Caco-2 (cell line): Measurements from ENCODE around the gene PA2G4. TPM values are rescaled to one million over a fixed set of nuclear protein-coding genes. Genes with fewer than 3 reads are reported as not detected.

Experiments
- BruUV-seq: library from RNA; stranded (reverse); fragments of 400-500 nt; replicated peaks from 2 replicates; lab custom pipeline; 2021; lab: Mats Ljungman, UMichigan
- CTCF ChIA-PET: fragments of 300-600 bp; sonication (Branson Sonifier 250); formaldehyde crosslinking; loops from one replicate; lab custom pipeline; 2022; ENCODE audit warnings: antibody characterized with exemption; lab: Charles Lee
- POLR2A ChIA-PET: fragments of 300-600 bp; sonication (Branson Sonifier 250); formaldehyde crosslinking; loops from one replicate; lab custom pipeline; 2022; ENCODE audit warnings: antibody characterized with exemption; lab: Charles Lee
- DNase-seq, 2 experiments: peaks; one replicate each; pipeline versions ENCODE4 v3.0.0 to v3.0.0-alpha.2; 2020 to 2022
- H3K27me3 ChIP-seq: replicated peaks from 2 replicates; pipeline ENCODE4 v1.6.0; 2011; ENCODE audit warnings: low read length; ENCODE audit not compliant: control insufficient read depth, insufficient read depth
- H3K36me3 ChIP-seq: 2 replicates; pipeline ENCODE4 v1.5.1; 2011; ENCODE audit warnings: low read length; ENCODE audit not compliant: control insufficient read depth, insufficient read depth
- H3K4me1 ChIP-seq: fragments of 250-450 bp; sonication (Bioruptor Pico); 2 replicates; pipeline ENCODE4 v1.5.1; 2020; ENCODE audit warnings: mild to moderate bottlenecking
- H3K4me3 ChIP-seq: 2 replicates; pipeline ENCODE4 v1.5.1; 2011; ENCODE audit warnings: low read depth, mild to moderate bottlenecking, control low read depth, low read length
- H3K9me3 ChIP-seq: fragments of 250-450 bp; sonication (Bioruptor Pico); 2 replicates; pipeline ENCODE4 v1.5.1; 2020; ENCODE audit warnings: mild to moderate bottlenecking, moderate library complexity
- H3K27ac Mint-ChIP-seq: one replicate; pipeline ENCODE4 v1.8.0; 2022; ENCODE audit warnings: mixed read lengths; ENCODE audit not compliant: unreplicated experiment
- H3K27me3 Mint-ChIP-seq: one replicate; pipeline ENCODE4 v1.8.0; 2022; ENCODE audit warnings: mixed read lengths; ENCODE audit not compliant: insufficient read depth, unreplicated experiment
- H3K36me3 Mint-ChIP-seq: one replicate; pipeline ENCODE4 v1.8.0; 2022; ENCODE audit warnings: mild to moderate bottlenecking, mixed read lengths; ENCODE audit not compliant: insufficient read depth, unreplicated experiment
- H3K4me1 Mint-ChIP-seq: one replicate; pipeline ENCODE4 v1.8.0; 2022; ENCODE audit warnings: low read depth, mixed read lengths; ENCODE audit not compliant: unreplicated experiment
- H3K4me3 Mint-ChIP-seq: one replicate; pipeline ENCODE4 v1.8.0; 2022; ENCODE audit warnings: mild to moderate bottlenecking, moderate library complexity, mixed read lengths; ENCODE audit not compliant: unreplicated experiment
- H3K9me3 Mint-ChIP-seq: one replicate; pipeline ENCODE4 v1.8.0; 2022; ENCODE audit warnings: mixed read lengths; ENCODE audit not compliant: unreplicated experiment
- CTCF ChIP-seq, 2 experiments: fragments of 200-600 bp in 1 of 2; IDR thresholded peaks; 1 replicate in 1 of 2; 2 replicates in 1 of 2; pipeline versions ENCODE4 v1.5.1 to v1.8.0; 2011 to 2022; ENCODE audit warnings: antibody characterized with exemption in 1 of 2, control low read depth in 1 of 2, inconsistent platforms in 1 of 2, low read depth in 1 of 2, low read length in 1 of 2, mild to moderate bottlenecking in 1 of 2, moderate library complexity in 1 of 2; ENCODE audit not compliant: insufficient read depth in 1 of 2, severe bottlenecking in 1 of 2, unreplicated experiment in 1 of 2
- intact Hi-C: fragments of 100-400 bp; cut with micrococcal nuclease; formaldehyde crosslinking; loops from one replicate; pipeline ENCODE4 v1.10.0; 2022; ENCODE audit not compliant: unreplicated experiment
- total RNA-seq: library from RNA; stranded (reverse); gene quantifications from 2 replicates; pipeline ENCODE4 v1.2.3, GENCODE V29; 2022

The PA2G4 gene
- total RNA-seq, 1 experiment from 2014 or later, result 178 TPM

- Histone ChIP-seq H3K4me1 (peaks cover 24% of the 10 kb centered on the region), H3K4me3 (peak overlapping the region; percentile 74), H3K9me3 (no peaks in the 10 kb centered on the region), H3K36me3 (peaks cover 17% of the 10 kb centered on the region), H3K27me3 (no peaks in the 10 kb centered on the region)
- Mint-ChIP-seq H3K9me3 (no peaks in the 10 kb centered on the region), H3K27me3 (no peaks in the 10 kb centered on the region), H3K4me1 (peaks cover 22% of the 10 kb centered on the region), H3K4me3 (peak overlapping the region; percentile 89), H3K27ac (peak overlapping the region; percentile 92), H3K36me3 (peaks cover 69% of the 10 kb centered on the region)
- BruUV-seq, result no TSS peak
- ChIA-PET CTCF (interaction anchor here (0.8 to 3.2 kb wide), 2 partner anchors 23 to 45 kb away, joined by 3 to 12 read pairs; partner anchors contain the start of gene PA2G4), POLR2A (interaction anchor here (0.6 to 4.1 kb wide), 4 partner anchors 15 to 36 kb away, joined by 3 to 48 read pairs (median 5); partner anchors contain the start of genes PA2G4 and ZC3H10)
- DNase-seq, result peak; percentile 79 to 87
- intact Hi-C loops, result no loop called here
- TF ChIP-seq CTCF (IDR thresholded peaks at IDR 0.05; ENCODE audit: insufficient read depth in 1 of 2, low read depth in 1 of 2, low read length in 1 of 2, severe bottlenecking in 1 of 2, unreplicated experiment in 1 of 2), result no peak
Measured at GRCh38 chr12:56081393-56082347, 22.7 kb upstream of the PA2G4 start.

- peak overlapping the region; percentile 92 for H3K27ac Mint-ChIP-seq
- H3K36me3 Mint-ChIP-seq, result peaks cover 76% of the 10 kb centered on the region
- CTCF ChIA-PET, result interaction anchor here (3.2 kb wide), 1 partner anchor 22 kb away, joined by 12 read pairs; the partner anchor contains the start of gene PA2G4
- Histone ChIP-seq H3K36me3 (peaks cover 18% of the 10 kb centered on the region), H3K27me3 (no peaks in the 10 kb centered on the region), H3K4me1 (peaks cover 24% of the 10 kb centered on the region), H3K9me3 (no peaks in the 10 kb centered on the region), H3K4me3 (peak overlapping the region; percentile 74)
- no peaks in the 10 kb centered on the region for H3K9me3 Mint-ChIP-seq
- intact Hi-C loops, result no loop called here
- BruUV-seq, result no TSS peak
- DNase-seq, result no peak
- no peaks in the 10 kb centered on the region for H3K27me3 Mint-ChIP-seq
- H3K4me3 Mint-ChIP-seq, result peak overlapping the region; percentile 89
- TF ChIP-seq CTCF (IDR thresholded peaks at IDR 0.05; ENCODE audit: insufficient read depth in 1 of 2, low read depth in 1 of 2, low read length in 1 of 2, severe bottlenecking in 1 of 2, unreplicated experiment in 1 of 2), result no peak
- peaks cover 22% of the 10 kb centered on the region for H3K4me1 Mint-ChIP-seq
- POLR2A ChIA-PET, result interaction anchor here (4.1 kb wide), 1 partner anchor 21 kb away, joined by 48 read pairs; the partner anchor contains the start of gene PA2G4
Measured at GRCh38 chr12:56082382-56082781, 22.0 kb upstream of the PA2G4 start.

- Mint-ChIP-seq H3K9me3 (no peaks in the 10 kb centered on the region), H3K36me3 (peaks cover 81% of the 10 kb centered on the region), H3K4me1 (peaks cover 22% of the 10 kb centered on the region), H3K27me3 (no peaks in the 10 kb centered on the region), H3K4me3 (peak overlapping the region; percentile 89), H3K27ac (no peak overlapping the region)
- H3K4me3 ChIP-seq, result peak overlapping the region; percentile 74; the same call in 1 of the 2 replicates
- DNase-seq, result no peak
- ChIA-PET CTCF (interaction anchor here (3.2 kb wide), 1 partner anchor 21 kb away, joined by 12 read pairs; the partner anchor contains the start of gene PA2G4), POLR2A (no interaction called here)
- no peak for TF ChIP-seq CTCF (IDR thresholded peaks at IDR 0.05; ENCODE audit: insufficient read depth in 1 of 2, low read depth in 1 of 2, low read length in 1 of 2, severe bottlenecking in 1 of 2, unreplicated experiment in 1 of 2)
- H3K4me1 ChIP-seq, result peaks cover 24% of the 10 kb centered on the region
- H3K27me3 ChIP-seq, result no peaks in the 10 kb centered on the region
- no TSS peak for BruUV-seq
- no peaks in the 10 kb centered on the region for H3K9me3 ChIP-seq
- intact Hi-C loops, result no loop called here
- peaks cover 18% of the 10 kb centered on the region for H3K36me3 ChIP-seq
Measured at GRCh38 chr12:56082967-56083366, 21.4 kb upstream of the PA2G4 start.
